Left ventricle myocardium inferior (tissue), 1 donor: Measurements from ENCODE around the gene TBC1D2. TPM values are rescaled to one million over a fixed set of nuclear protein-coding genes. Genes with fewer than 3 reads are reported as not detected.

Source experiments
- DNase-seq: peaks from one replicate; pipeline ENCODE4 v3.0.0-alpha.2; 2020
- H3K27ac ChIP-seq: fragments of 200-600 bp; replicated peaks from 2 replicates; pipeline ENCODE4 v1.8.0; 2021
- H3K27me3 ChIP-seq: fragments of 200-600 bp; 2 replicates; pipeline ENCODE4 v1.8.0; 2021; ENCODE audit warnings: low read depth
- H3K36me3 ChIP-seq: fragments of 200-600 bp; 2 replicates; pipeline ENCODE4 v1.8.0; 2021
- H3K4me1 ChIP-seq: fragments of 200-600 bp; 2 replicates; pipeline ENCODE4 v1.8.0; 2021
- H3K4me3 ChIP-seq: fragments of 200-600 bp; 2 replicates; pipeline ENCODE4 v1.8.0; 2021; ENCODE audit warnings: mild to moderate bottlenecking, moderate library complexity
- H3K9me3 ChIP-seq: fragments of 200-600 bp; replicated peaks from 2 replicates; pipeline ENCODE4 v1.8.0; 2021
- intact Hi-C: fragments of 100-400 bp; cut with micrococcal nuclease; formaldehyde crosslinking; loops from one replicate; pipeline ENCODE4 v1.11.0; 2022
- long read RNA-seq: library from polyadenylated mRNA; unstranded; transcript quantifications from one replicate; pipeline ENCODE4 v2.0.0, GENCODE V29; 2021
- total RNA-seq: library from RNA; stranded (reverse); fragmentation: NEBNext Ultra II Directional; extraction: Animal tissue kit (Norgen Biotek cat#: 25700); gene quantifications from one replicate; pipeline ENCODE4 v1.2.1, GENCODE V29; 2021
- TF ChIP-seq, protein P1 (sequence below): fragments of 200-600 bp; IDR thresholded peaks from 2 replicates; pipeline ENCODE4 v1.8.0; 2021; ENCODE audit warnings: antibody characterized with exemption, mild to moderate bottlenecking, borderline replicate concordance
- donor health status: DM: no; HTN: yes; CAD: no; lungs with severe emphysema.

The TBC1D2 gene, protein sequence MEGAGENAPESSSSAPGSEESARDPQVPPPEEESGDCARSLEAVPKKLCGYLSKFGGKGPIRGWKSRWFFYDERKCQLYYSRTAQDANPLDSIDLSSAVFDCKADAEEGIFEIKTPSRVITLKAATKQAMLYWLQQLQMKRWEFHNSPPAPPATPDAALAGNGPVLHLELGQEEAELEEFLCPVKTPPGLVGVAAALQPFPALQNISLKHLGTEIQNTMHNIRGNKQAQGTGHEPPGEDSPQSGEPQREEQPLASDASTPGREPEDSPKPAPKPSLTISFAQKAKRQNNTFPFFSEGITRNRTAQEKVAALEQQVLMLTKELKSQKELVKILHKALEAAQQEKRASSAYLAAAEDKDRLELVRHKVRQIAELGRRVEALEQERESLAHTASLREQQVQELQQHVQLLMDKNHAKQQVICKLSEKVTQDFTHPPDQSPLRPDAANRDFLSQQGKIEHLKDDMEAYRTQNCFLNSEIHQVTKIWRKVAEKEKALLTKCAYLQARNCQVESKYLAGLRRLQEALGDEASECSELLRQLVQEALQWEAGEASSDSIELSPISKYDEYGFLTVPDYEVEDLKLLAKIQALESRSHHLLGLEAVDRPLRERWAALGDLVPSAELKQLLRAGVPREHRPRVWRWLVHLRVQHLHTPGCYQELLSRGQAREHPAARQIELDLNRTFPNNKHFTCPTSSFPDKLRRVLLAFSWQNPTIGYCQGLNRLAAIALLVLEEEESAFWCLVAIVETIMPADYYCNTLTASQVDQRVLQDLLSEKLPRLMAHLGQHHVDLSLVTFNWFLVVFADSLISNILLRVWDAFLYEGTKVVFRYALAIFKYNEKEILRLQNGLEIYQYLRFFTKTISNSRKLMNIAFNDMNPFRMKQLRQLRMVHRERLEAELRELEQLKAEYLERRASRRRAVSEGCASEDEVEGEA
- total RNA-seq: 1.7 TPM
- long read RNA-seq, partial matches to known transcripts: 2 of 7 reads
- long read RNA-seq, other reads (novel, unspliced or antisense): 1 of 7 reads

DNA sequence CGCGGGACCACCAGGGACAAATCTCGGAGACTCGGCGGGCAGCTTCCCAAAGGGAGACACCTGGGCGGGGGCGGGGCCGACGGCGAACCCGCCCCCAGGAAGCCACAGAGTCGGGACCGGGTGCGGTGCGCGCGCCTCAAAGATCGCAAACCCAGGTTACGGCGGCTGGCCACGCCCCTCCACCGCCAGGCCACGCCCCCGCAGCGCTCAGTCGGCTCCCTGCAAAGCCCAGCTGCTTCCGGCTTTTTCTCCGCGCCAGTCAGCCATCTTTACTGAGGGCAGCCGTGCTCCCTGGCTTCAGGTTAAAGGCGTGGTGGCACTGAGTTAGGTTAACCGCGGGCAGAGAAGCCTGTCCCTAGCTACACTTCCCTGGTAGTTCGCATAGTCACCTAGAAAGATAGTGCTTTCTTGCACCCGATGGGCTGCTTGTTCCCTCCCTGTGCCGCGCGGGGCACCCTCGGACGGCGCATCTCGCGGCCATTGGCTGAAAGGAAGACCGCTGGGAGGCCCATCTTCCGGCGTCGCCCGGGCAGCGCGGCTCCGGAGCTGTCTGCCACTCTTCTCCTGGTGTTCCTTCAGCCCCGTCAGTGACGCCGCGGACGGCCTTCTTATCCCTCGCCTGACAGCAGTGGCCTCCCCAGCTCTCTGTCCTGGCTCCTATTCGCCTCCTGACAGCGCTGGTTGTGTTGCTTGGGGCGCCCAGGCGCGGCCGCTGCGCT, at the start of gene TBC1D2:
TBC1D2 (minus strand) TSS at position 72 of the 719 bp plus-strand sequence. CDS start 108 bp downstream, outside the sequence.
- TF ChIP-seq, protein P1, sequence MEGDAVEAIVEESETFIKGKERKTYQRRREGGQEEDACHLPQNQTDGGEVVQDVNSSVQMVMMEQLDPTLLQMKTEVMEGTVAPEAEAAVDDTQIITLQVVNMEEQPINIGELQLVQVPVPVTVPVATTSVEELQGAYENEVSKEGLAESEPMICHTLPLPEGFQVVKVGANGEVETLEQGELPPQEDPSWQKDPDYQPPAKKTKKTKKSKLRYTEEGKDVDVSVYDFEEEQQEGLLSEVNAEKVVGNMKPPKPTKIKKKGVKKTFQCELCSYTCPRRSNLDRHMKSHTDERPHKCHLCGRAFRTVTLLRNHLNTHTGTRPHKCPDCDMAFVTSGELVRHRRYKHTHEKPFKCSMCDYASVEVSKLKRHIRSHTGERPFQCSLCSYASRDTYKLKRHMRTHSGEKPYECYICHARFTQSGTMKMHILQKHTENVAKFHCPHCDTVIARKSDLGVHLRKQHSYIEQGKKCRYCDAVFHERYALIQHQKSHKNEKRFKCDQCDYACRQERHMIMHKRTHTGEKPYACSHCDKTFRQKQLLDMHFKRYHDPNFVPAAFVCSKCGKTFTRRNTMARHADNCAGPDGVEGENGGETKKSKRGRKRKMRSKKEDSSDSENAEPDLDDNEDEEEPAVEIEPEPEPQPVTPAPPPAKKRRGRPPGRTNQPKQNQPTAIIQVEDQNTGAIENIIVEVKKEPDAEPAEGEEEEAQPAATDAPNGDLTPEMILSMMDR: peak; percentile 28
- Histone ChIP-seq H3K9me3 (no peaks in the 10 kb centered on the region), H3K4me3 (peak within 1 kb of the TSS; percentile 84), H3K27me3 (no peaks in the 10 kb centered on the region), H3K27ac (peak within 1 kb of the TSS; percentile 98), H3K36me3 (no peaks in the 10 kb centered on the region), H3K4me1 (peaks cover 37% of the 10 kb centered on the region)
- intact Hi-C loops: loop anchor here (10.0 kb wide), 1 partner anchor 181 kb away; no protein-coding TSS in a partner anchor
- peak; percentile 97 for DNase-seq

DNA sequence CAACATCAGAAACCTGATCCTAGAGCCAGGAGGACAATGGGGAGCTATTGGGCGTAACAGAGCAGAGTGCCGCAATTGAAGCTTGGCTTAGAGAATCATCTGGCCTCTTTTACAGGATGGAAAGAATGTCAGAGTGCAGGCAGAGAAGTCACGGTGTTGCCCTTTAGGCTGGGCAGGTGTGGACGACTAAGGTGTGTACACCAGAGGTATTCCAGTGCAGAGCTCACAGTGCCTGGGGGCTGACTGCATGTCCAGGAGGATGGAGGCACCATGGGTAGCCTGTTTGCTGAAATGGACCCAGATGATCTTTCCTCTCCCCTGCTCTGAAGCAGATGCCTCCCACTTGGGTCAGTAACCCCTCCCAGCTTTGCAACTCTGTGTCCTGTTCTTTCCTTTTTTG, 48.9 kb upstream of the TBC1D2 start:
- intact Hi-C loops: no loop called here
- no peak for DNase-seq

DNA sequence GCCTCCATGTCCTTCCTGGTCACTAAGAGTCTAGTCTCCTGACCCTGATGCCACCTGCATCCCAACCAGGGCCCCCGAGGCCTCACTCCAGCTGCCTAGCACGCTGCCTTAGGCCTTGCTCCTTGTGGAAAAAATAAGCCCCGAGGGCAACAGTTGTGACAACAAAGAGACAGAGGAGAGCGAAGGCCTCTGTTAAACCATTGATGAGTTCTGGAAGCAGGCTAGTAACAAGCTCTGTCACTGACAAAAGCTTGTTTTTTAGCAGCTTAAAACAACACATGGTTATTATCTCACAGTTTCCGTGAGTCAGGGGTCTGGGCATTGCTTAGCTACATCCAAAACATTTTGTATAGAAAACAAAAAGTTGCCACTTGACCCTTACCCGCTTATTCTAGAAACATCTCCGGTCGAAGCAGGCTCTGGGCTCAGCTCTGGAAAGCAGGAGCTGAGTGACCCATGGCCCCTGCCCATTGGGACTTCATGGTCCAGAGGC, 48.2 kb upstream of the TBC1D2 start:
- Histone ChIP-seq H3K27me3 (no peaks in the 10 kb centered on the region), H3K9me3 (no peaks in the 10 kb centered on the region), H3K27ac (no peak overlapping the region), H3K36me3 (no peaks in the 10 kb centered on the region), H3K4me1 (peaks cover 24% of the 10 kb centered on the region), H3K4me3 (no peak overlapping the region)
- intact Hi-C loops: no loop called here
- TF ChIP-seq, protein P1: no peak
- DNase-seq: no peak

More for the DNA sequence above, 48.9 kb upstream of the TBC1D2 start:
- no peak overlapping the region for H3K27ac ChIP-seq
- H3K9me3 ChIP-seq: no peaks in the 10 kb centered on the region
- no peaks in the 10 kb centered on the region for H3K36me3 ChIP-seq
- H3K4me1 ChIP-seq: peaks cover 24% of the 10 kb centered on the region
- TF ChIP-seq, protein P1: no peak
- no peaks in the 10 kb centered on the region for H3K27me3 ChIP-seq
- H3K4me3 ChIP-seq: no peak overlapping the region

DNA sequence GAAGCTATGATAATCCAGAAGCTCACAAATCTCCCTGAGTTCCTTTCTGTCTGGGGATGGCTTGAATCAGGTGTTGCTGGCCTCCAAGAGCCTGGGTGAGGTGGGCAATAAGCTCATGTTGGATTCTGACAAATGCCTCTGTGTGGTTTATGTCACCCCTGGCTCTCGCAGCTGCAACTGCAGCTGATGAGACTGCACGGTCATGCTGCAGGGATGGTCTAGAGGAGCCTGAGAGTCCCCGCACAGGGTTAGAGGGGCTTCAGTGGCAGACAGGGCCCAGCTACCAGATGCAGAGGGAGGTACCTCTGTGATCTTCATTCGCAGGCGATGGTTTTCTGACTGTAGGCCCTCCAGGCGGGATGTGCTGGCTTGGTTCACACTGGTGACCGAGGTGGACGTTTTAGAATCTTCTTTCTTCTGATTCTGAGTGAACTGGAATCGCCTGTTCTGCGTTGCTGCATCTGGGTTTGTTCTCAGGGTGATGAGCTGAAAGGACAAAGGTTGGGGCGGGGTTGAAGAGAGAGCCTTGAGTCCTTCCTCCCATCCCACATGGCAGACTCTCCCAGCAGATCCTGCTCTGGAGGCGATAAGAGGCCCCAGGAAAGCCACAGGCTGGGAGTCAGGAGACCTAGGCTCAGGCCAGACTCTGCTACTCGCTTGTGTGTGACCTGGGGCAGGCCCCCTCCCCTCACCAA, 47.6 kb upstream of the TBC1D2 start:
- Histone ChIP-seq H3K27ac (no peak overlapping the region), H3K4me3 (no peak overlapping the region), H3K27me3 (peaks cover 2% of the 10 kb centered on the region), H3K4me1 (peaks cover 24% of the 10 kb centered on the region), H3K9me3 (no peaks in the 10 kb centered on the region), H3K36me3 (no peaks in the 10 kb centered on the region)
- intact Hi-C loops: no loop called here
- TF ChIP-seq, protein P1: no peak
- DNase-seq: no peak
